Lower leg skin (tissue), 3 donors: ENCODE measurements around the gene EPS8L1.

Source experiments
- POLR2A ChIP-seq, 2 donors: fragments of 450-650 bp; IDR thresholded peaks; one replicate each; pipeline ENCODE4 v1.6.1; 2016 to 2017; ENCODE audit warnings: antibody characterized with exemption in 2 of 2, mild to moderate bottlenecking in 1 of 2, moderate library complexity in 1 of 2
- TF ChIP-seq, protein P1 (sequence below), 3 donors: fragments of 450-650 bp; IDR thresholded peaks; one replicate each; pipeline ENCODE4 v1.5.1; 2016; ENCODE audit warnings: antibody characterized with exemption in 3 of 3, mild to moderate bottlenecking in 3 of 3, moderate library complexity in 2 of 3

DNA sequence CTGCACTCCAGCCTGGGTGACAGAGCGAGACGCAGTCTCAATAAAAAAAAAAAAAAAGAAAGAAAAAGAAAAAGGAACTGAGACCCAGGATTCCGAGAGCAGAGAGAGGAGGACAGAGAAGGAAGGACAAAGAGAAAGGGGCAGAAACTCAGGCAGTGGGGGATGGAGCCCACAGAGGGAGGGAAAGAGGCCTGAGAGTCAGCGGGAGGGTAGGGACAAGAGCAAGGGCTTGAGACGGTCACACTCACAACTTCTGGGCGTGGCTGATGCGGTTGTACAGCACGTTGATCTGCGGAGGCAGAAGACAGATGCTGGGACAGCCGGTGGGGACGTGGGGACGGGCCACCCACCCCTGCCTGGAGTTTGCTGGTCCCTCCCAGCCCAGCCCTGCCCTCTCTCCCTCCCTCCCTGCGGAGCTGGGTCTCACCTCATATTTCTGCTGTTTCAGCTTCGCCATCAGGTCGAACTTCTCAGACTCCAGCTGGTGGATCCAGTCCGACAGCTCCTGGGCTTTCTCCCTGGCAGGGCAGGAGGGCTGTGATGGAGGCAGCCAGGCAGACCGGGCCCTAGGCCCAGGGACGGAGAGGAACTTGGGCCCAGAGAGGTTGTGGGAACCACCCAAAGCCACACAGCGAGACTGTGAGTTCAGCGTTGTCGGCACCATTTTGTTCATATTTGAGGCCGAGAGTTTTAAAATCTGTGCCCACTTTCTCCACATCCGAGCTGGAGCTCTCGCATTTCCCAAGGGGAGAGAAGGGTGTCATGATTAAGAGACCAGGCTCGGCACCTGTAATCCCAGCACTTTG lies 58.2 kb downstream of the EPS8L1 start:
- TF ChIP-seq, protein P1, sequence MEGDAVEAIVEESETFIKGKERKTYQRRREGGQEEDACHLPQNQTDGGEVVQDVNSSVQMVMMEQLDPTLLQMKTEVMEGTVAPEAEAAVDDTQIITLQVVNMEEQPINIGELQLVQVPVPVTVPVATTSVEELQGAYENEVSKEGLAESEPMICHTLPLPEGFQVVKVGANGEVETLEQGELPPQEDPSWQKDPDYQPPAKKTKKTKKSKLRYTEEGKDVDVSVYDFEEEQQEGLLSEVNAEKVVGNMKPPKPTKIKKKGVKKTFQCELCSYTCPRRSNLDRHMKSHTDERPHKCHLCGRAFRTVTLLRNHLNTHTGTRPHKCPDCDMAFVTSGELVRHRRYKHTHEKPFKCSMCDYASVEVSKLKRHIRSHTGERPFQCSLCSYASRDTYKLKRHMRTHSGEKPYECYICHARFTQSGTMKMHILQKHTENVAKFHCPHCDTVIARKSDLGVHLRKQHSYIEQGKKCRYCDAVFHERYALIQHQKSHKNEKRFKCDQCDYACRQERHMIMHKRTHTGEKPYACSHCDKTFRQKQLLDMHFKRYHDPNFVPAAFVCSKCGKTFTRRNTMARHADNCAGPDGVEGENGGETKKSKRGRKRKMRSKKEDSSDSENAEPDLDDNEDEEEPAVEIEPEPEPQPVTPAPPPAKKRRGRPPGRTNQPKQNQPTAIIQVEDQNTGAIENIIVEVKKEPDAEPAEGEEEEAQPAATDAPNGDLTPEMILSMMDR (IDR thresholded peaks at IDR 0.05) = no peak
- no peak for TF ChIP-seq POLR2A (IDR thresholded peaks at IDR 0.05)
